AG10803 (cell line): ENCODE data around the gene ZNF780A.

Experiments used
- DNase-seq: peaks from one replicate; pipeline ENCODE4 v3.0.0; 2010; ENCODE audit warnings: low read depth
- H3K4me3 ChIP-seq: 2 replicates; pipeline ENCODE4 v1.5.1; 2011; ENCODE audit warnings: mild to moderate bottlenecking, low read length, control low read depth
- TF ChIP-seq, protein P1 (sequence below): conservative IDR thresholded peaks from 2 replicates; pipeline ENCODE4 v1.5.1; 2011; ENCODE audit warnings: mild to moderate bottlenecking, low read length, control low read depth, inconsistent platforms

ZNF780A gene

DNA sequence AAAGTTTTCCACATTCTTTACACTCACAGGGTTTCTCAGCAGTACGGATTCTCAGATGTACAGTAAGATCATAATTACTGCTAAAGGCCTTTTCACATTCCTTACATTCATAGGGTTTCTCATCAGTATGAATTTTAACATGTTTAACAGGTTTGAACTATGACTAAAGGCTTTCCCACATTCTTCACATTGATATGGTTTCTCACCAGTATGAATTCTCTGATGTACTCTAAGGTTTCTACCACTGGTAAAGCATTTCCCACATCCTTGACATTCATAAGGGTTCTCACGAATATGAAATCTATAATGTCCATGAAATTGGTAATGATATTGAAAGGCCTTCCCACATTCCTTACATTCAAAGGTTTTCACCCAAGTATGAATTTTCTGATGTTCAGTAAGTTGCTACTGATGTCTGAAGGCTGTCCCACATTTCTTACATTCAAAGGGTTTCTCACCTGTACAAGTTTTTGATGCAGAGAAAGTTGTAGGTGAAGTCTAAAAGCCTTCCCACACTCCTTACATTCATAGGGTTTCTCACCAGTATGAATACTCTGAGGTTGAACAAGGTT is 56.7 kb downstream of the ZNF780A start:
- DNase-seq: no peak

DNA sequence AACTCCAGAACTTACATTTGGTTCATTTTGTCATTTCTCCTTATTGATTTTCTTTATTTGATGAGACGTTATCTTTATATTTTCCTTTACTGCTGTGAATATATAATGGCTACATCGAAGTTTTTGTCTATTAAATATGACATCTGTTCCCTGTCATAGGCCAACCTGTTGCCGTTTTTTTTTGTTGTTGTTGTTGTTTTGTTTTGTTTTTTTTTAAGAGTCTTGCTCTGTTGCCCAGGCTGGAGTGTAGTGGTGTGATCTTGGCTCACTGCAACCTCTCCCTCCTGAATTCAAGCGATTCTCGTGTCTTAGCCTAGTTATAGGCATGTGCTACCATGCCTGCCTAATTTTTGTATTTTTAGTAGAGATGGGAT is 64.2 kb downstream of the ZNF780A start:
- TF ChIP-seq, protein P1, sequence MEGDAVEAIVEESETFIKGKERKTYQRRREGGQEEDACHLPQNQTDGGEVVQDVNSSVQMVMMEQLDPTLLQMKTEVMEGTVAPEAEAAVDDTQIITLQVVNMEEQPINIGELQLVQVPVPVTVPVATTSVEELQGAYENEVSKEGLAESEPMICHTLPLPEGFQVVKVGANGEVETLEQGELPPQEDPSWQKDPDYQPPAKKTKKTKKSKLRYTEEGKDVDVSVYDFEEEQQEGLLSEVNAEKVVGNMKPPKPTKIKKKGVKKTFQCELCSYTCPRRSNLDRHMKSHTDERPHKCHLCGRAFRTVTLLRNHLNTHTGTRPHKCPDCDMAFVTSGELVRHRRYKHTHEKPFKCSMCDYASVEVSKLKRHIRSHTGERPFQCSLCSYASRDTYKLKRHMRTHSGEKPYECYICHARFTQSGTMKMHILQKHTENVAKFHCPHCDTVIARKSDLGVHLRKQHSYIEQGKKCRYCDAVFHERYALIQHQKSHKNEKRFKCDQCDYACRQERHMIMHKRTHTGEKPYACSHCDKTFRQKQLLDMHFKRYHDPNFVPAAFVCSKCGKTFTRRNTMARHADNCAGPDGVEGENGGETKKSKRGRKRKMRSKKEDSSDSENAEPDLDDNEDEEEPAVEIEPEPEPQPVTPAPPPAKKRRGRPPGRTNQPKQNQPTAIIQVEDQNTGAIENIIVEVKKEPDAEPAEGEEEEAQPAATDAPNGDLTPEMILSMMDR: no peak
- H3K4me3 ChIP-seq: no peak overlapping the region
- DNase-seq: no peak

More for the DNA sequence above, 56.7 kb downstream of the ZNF780A start:
- TF ChIP-seq, protein P1: no peak
- H3K4me3 ChIP-seq: no peak overlapping the region

DNA sequence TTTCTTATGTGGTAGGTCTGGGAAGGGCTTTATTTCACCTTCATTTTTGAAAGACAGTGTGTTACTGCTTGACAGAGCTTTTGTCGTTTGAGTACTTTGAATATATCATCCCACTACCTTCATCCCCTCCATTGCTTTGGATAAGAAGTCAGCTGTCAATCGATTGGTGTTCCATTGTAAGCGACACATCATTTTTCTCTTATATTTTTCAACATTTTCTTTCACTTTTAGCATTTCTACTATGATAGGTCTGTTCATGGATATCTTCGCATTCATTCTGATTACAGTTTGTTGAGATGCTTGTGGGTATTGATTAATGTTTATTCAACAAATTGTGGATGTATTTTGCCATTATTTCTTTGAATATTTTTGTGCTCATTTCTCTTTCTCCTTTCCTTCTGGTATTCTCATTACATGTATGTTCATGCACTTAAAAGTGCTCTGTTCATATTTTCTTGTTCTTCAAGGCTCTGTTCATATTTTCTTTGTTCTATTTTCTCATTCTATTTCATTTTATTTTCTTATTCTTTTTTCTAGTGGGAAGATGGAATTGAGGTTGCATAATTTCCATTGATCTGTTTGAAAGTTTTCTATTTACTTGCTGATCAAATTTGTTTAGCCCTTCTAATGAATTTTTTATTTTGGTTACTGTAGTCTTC is 64.7 kb downstream of the ZNF780A start:
- TF ChIP-seq, protein P1: no peak

DNA sequence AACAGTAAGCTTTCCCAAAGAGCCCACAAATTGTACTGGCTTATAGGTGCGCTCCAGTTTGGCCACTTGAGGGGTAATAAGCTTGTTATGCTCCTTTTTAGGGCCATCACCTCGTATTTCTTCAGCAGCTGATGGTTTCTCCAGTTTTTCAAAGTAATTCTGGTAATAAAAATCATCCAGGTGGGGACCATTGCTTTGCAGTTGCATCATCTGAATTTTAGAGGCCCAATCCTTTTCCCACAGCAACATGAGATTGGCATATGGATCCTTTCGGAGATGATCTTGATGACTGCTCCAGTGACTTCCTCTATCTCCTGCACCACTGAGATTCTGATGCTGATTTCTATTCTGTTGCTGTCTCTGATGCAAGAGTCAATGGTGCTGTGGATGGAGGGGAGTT is 66.8 kb downstream of the ZNF780A start:
- H3K4me3 ChIP-seq: no peak overlapping the region
- no peak for DNase-seq
- TF ChIP-seq, protein P1: no peak

More for the DNA sequence above, 64.7 kb downstream of the ZNF780A start:
- no peak for DNase-seq
- no peak overlapping the region for H3K4me3 ChIP-seq
